Neural progenitor cell (in vitro differentiated cells): ENCODE data around the gene DOK7. TPM values are rescaled to one million over a fixed set of nuclear protein-coding genes. Genes with fewer than 3 reads are reported as not detected.

Source experiments
- DNase-seq: peaks from one replicate; pipeline ENCODE4 v3.0.0-alpha.2; 2016; ENCODE audit warnings: low spot score
- H2AFZ ChIP-seq: fragments of 200-600 bp; sonication (generic); replicated peaks from 2 replicates; pipeline ENCODE4 v1.6.1; 2016; ENCODE audit warnings: antibody characterized with exemption
- H3F3A ChIP-seq: fragments of 200-600 bp; sonication (generic); 2 replicates; pipeline ENCODE4 v1.6.1; 2016; ENCODE audit warnings: antibody characterized with exemption, low read depth
- H3K27ac ChIP-seq: fragments of 200-600 bp; sonication (generic); 2 replicates; pipeline ENCODE4 v1.5.1; 2016; ENCODE audit warnings: mild to moderate bottlenecking
- H3K27me3 ChIP-seq: fragments of 200-600 bp; sonication (generic); 2 replicates; pipeline ENCODE4 v1.6.1; 2016; ENCODE audit warnings: mild to moderate bottlenecking, moderate library complexity
- H3K36me3 ChIP-seq: fragments of 200-600 bp; sonication (generic); 2 replicates; pipeline ENCODE4 v1.5.1; 2016
- H3K4me1 ChIP-seq: fragments of 200-600 bp; sonication (generic); 2 replicates; pipeline ENCODE4 v1.6.1; 2016; ENCODE audit warnings: mixed run types
- H3K4me2 ChIP-seq: fragments of 200-600 bp; sonication (generic); 2 replicates; pipeline ENCODE4 v1.6.1; 2016
- H3K4me3 ChIP-seq: fragments of 200-600 bp; sonication (generic); 2 replicates; pipeline ENCODE4 v1.5.1; 2016
- H3K79me2 ChIP-seq: fragments of 200-600 bp; sonication (generic); 2 replicates; pipeline ENCODE4 v1.6.1; 2016; ENCODE audit warnings: low read depth
- H3K9ac ChIP-seq: fragments of 200-600 bp; sonication (generic); 2 replicates; pipeline ENCODE4 v1.6.1; 2016
- H3K9me3 ChIP-seq: fragments of 200-600 bp; sonication (generic); 2 replicates; pipeline ENCODE4 v1.5.1; 2016; ENCODE audit warnings: low read depth
- H4K20me1 ChIP-seq: fragments of 200-600 bp; sonication (generic); 2 replicates; pipeline ENCODE4 v1.6.1; 2016; ENCODE audit warnings: low read depth
- H3K27ac Mint-ChIP-seq: 3 replicates; pipeline ENCODE4 v1.8.0; 2021; ENCODE audit warnings: mixed read lengths
- H3K27me3 Mint-ChIP-seq: 2 replicates; pipeline ENCODE4 v1.8.0; 2022; ENCODE audit warnings: low read depth, mild to moderate bottlenecking, inconsistent platforms, moderate library complexity, mixed read lengths; ENCODE audit not compliant: insufficient read depth
- H3K36me3 Mint-ChIP-seq: 3 replicates; pipeline ENCODE4 v1.8.0; 2021; ENCODE audit warnings: mixed read lengths
- H3K4me1 Mint-ChIP-seq: 3 replicates; pipeline ENCODE4 v1.8.0; 2021; ENCODE audit warnings: mixed read lengths
- H3K4me3 Mint-ChIP-seq: 3 replicates; pipeline ENCODE4 v1.8.0; 2021; ENCODE audit warnings: mild to moderate bottlenecking, moderate library complexity, mixed read lengths
- H3K9me3 Mint-ChIP-seq: 3 replicates; pipeline ENCODE4 v1.8.0; 2020; ENCODE audit warnings: mixed read lengths
- CTCF ChIP-seq: fragments of 200-600 bp; sonication (generic); IDR thresholded peaks from 2 replicates; pipeline ENCODE4 v1.5.1; 2017; ENCODE audit warnings: antibody characterized with exemption, mild to moderate bottlenecking
- EZH2 ChIP-seq: fragments of 200-600 bp; sonication (generic); IDR thresholded peaks from 2 replicates; pipeline ENCODE4 v1.6.1; 2017; ENCODE audit warnings: antibody characterized with exemption, mild to moderate bottlenecking, moderate library complexity
- EZH2phosphoT487 ChIP-seq: fragments of 200-600 bp; sonication (generic); IDR thresholded peaks from 2 replicates; pipeline ENCODE4 v1.6.1; 2017; ENCODE audit warnings: antibody characterized with exemption
- total RNA-seq: library from RNA; depleted of rRNA; stranded (reverse); fragments of >200 nt; gene quantifications from 2 replicates; pipeline ENCODE4 v1.2.3, GENCODE V29; 2015; ENCODE audit warnings: low replicate concordance

The DOK7 gene
- total RNA-seq, 1 donor from 2014 or later, result not detected

DNA sequence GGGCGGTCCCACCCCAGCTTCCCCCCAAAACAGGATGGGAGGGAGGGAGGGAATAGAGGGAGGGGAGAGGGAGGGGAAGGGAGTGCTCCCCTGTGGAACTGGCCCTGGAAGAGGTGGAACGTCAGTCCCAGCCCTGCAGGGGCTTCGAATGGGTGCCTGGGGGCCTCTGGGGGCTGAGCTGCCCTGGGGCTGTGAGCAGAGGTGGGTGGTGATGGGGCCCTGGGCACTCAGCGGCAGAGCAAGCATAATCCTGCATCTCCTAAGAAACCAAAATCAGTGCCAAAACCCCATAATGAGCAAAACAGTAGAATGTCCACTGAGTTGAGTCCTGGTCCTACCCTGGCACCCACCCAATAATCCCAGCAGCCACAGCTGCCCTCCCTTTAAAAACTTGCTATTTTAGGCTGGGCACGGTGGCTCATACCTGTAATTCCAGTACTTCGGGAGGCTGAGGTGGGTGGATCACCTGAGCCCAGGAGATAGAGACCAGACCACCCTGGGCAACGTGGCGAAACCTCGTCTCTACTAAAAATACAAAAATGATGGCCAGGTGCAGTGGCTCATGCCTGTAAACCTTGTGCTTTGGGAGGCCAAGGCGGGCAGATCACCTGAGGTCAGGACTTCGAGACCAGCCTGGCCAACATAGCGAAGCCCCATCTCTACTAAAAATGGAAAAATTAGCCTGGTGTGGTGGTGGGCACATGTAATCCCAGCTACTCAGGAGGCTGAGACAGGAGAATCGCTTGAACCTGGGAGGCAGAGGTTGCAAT, 11.1 kb downstream of the DOK7 start:
- no peak overlapping the region for H3K4me2 ChIP-seq
- H3F3A ChIP-seq, result no peaks in the 10 kb centered on the region
- H4K20me1 ChIP-seq, result no peaks in the 10 kb centered on the region
- Mint-ChIP-seq H3K27ac (no peak overlapping the region), H3K4me1 (peaks cover 24% of the 10 kb centered on the region), H3K27me3 (peaks cover 10% of the 10 kb centered on the region), H3K4me3 (no peak overlapping the region), H3K9me3 (no peaks in the 10 kb centered on the region), H3K36me3 (no peaks in the 10 kb centered on the region)
- H3K9me3 ChIP-seq, result no peaks in the 10 kb centered on the region
- H3K27ac ChIP-seq, result no peak overlapping the region
- peaks cover 57% of the 10 kb centered on the region for H3K27me3 ChIP-seq
- peak; percentile 1 for DNase-seq
- no peak overlapping the region for H2AFZ ChIP-seq
- peaks cover 15% of the 10 kb centered on the region for H3K4me1 ChIP-seq
- H3K9ac ChIP-seq, result no peak overlapping the region
- H3K36me3 ChIP-seq, result no peaks in the 10 kb centered on the region
- no peak overlapping the region for H3K4me3 ChIP-seq
- no peaks in the 10 kb centered on the region for H3K79me2 ChIP-seq
- TF ChIP-seq EZH2 (no peak), CTCF (no peak), EZH2phosphoT487 (no peak)

GRCh38 chr4:3475041-3475712, 12.1 kb downstream of the DOK7 start:
- H4K20me1 ChIP-seq, result no peaks in the 10 kb centered on the region
- DNase-seq, result peak; percentile 1
- H3K4me1 Mint-ChIP-seq, result peaks cover 17% of the 10 kb centered on the region
- no peak for TF ChIP-seq EZH2phosphoT487
- no peak for TF ChIP-seq EZH2
- no peak for TF ChIP-seq CTCF
- no peaks in the 10 kb centered on the region for H3K9me3 Mint-ChIP-seq
- H3K27me3 Mint-ChIP-seq, result peaks cover 8% of the 10 kb centered on the region
- H2AFZ ChIP-seq, result no peak overlapping the region
- peaks cover 15% of the 10 kb centered on the region for H3K4me1 ChIP-seq
- H3K36me3 ChIP-seq, result no peaks in the 10 kb centered on the region
- no peak overlapping the region for H3K4me3 Mint-ChIP-seq
- H3K27me3 ChIP-seq, result peaks cover 51% of the 10 kb centered on the region
- no peaks in the 10 kb centered on the region for H3K36me3 Mint-ChIP-seq
- no peak overlapping the region for H3K4me3 ChIP-seq
- H3K27ac Mint-ChIP-seq, result no peak overlapping the region
- no peak overlapping the region for H3K9ac ChIP-seq
- H3K9me3 ChIP-seq, result no peaks in the 10 kb centered on the region
- H3K4me2 ChIP-seq, result no peak overlapping the region
- H3K79me2 ChIP-seq, result no peaks in the 10 kb centered on the region
- no peak overlapping the region for H3K27ac ChIP-seq
- H3F3A ChIP-seq, result peaks cover 2% of the 10 kb centered on the region

DNA sequence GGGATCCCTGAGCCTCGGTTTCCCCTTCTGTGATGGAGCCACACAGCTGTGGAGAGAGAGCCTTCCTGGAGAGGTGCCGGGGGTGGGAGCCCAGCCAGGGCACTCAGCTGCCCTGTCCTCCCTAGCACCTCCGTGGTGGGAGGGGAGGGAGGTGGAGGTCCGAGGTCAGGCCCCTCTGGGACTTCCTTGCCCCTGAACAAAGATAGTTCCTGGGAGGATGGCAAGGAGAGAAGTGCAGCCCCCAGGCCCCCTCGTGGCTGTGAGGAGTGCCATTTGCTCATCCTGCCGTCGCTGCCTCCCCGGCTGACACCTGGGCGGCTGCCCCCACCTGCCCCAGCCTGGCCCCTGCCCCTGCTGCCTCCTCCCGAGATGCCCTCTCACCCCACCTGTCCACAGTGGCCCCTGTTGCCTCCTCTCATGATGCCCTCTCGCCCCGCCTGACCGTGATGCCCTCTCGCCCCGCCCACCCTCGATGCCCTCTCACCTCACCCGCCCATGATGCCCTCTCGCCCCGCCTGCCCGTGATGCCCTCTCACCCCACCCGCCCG, 12.7 kb downstream of the DOK7 start:
- Histone ChIP-seq H3K27ac (no peak overlapping the region), H3K4me2 (no peak overlapping the region), H3K9ac (no peak overlapping the region), H3K27me3 (peaks cover 45% of the 10 kb centered on the region), H3K4me3 (no peak overlapping the region), H3K4me1 (peaks cover 18% of the 10 kb centered on the region), H2AFZ (no peak overlapping the region), H3F3A (peaks cover 7% of the 10 kb centered on the region), H4K20me1 (no peaks in the 10 kb centered on the region), H3K9me3 (no peaks in the 10 kb centered on the region), H3K79me2 (no peaks in the 10 kb centered on the region), H3K36me3 (no peaks in the 10 kb centered on the region)
- no peak overlapping the region for H3K4me3 Mint-ChIP-seq
- H3K27ac Mint-ChIP-seq, result no peak overlapping the region
- H3K27me3 Mint-ChIP-seq, result peaks cover 7% of the 10 kb centered on the region
- peaks cover 17% of the 10 kb centered on the region for H3K4me1 Mint-ChIP-seq
- H3K36me3 Mint-ChIP-seq, result no peaks in the 10 kb centered on the region
- TF ChIP-seq EZH2phosphoT487 (no peak), EZH2 (no peak), CTCF (no peak)
- H3K9me3 Mint-ChIP-seq, result no peaks in the 10 kb centered on the region
- peak; percentile 1 for DNase-seq
